Loucy (cell line): Measurements from ENCODE around the gene CLTCL1.

ENCODE experiments used
- EZH2phosphoT487 ChIP-seq: fragments of 200-600 bp; IDR thresholded peaks from 2 replicates; pipeline ENCODE4 v1.6.1; 2018; ENCODE audit warnings: antibody characterized with exemption, mild to moderate bottlenecking, moderate library complexity, borderline replicate concordance
- TF ChIP-seq, protein P1 (sequence below): fragments of 200-600 bp; sonication (generic); conservative IDR thresholded peaks from 2 replicates; pipeline ENCODE4 v1.5.1; 2014; ENCODE audit warnings: mild to moderate bottlenecking, antibody characterized with exemption, low read length

DNA sequence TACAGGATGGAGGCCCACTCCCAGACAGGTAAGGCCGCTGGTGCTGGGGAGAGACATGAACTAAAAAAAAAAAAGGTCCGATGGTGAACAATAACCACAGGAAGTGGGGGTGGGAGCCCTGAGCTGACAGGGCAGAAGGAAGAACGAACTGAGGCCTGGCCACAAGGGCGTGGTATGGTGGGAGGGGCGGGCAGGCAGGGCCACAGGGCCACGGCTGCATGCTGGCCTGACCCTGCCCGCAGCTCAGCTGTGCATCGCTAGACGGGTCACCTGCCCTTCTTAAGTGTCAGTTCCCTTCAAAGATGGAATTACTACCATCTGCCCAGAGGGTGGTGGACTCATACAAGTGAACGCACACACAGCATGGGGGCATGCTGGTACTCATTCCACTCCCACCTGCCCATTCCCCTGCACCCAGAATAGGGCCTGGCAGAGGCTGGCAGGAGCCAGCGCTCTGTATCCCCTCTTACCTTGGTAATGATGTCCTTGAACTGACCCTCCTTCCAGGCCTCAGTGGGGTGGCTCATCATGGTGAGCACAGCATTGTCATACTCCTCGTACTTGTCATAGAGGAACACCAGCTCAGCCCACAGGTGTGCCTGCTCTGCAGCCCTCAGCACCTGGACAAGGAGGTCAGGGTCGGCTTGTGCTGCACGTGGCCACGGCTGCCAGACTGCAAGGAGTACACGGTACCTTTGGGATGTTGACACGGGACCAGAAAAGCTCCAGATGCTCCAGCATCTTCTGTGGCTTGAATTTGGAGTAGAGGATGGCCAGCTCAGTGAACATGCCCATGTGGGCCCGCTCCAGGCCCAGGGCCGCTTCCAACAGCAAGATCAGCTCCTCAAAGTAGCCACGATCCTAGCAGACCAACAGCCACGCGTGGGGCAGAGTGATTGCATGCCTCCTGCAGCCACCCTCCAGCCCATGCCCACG, 95.5 kb downstream of the CLTCL1 start:
- TF ChIP-seq, protein P1, sequence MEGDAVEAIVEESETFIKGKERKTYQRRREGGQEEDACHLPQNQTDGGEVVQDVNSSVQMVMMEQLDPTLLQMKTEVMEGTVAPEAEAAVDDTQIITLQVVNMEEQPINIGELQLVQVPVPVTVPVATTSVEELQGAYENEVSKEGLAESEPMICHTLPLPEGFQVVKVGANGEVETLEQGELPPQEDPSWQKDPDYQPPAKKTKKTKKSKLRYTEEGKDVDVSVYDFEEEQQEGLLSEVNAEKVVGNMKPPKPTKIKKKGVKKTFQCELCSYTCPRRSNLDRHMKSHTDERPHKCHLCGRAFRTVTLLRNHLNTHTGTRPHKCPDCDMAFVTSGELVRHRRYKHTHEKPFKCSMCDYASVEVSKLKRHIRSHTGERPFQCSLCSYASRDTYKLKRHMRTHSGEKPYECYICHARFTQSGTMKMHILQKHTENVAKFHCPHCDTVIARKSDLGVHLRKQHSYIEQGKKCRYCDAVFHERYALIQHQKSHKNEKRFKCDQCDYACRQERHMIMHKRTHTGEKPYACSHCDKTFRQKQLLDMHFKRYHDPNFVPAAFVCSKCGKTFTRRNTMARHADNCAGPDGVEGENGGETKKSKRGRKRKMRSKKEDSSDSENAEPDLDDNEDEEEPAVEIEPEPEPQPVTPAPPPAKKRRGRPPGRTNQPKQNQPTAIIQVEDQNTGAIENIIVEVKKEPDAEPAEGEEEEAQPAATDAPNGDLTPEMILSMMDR, result no peak
- TF ChIP-seq EZH2phosphoT487, result no peak
